Stimulated activated CD4-positive, alpha-beta T cell treated with anti-CD3 and anti-CD28 coated beads, TNF-alpha, amount 100 ng/mL, for 48 hours (primary cell): ENCODE results near the gene HAO2.
"Not testable (repeated sequence)": the region's sequence is repeated elsewhere in the genome, so short reads cannot be mapped to it uniquely, and the experiment has no call there.

Experiments used
- DNase-seq, 3 donors: peaks; one replicate each; pipeline ENCODE4 v3.0.0-alpha.2; 2020; ENCODE audit warnings: low read depth in 3 of 3

The HAO2 gene

GRCh38 chr1:119345398-119345797 is 23.2 kb upstream of the HAO2 start:
- no peak for DNase-seq

GRCh38 chr1:119347858-119348257 is 20.7 kb upstream of the HAO2 start:
- DNase-seq = peak in 1 of 3 donors; percentile 14

- DNase-seq = no peak
Measured at GRCh38 chr1:119348941-119349340, 19.6 kb upstream of the HAO2 start.

GRCh38 chr1:119350866-119351265 is 17.7 kb upstream of the HAO2 start:
- not testable (repeated sequence) for DNase-seq

- DNase-seq = no peak
Measured at GRCh38 chr1:119351997-119352396, 16.6 kb upstream of the HAO2 start.

GRCh38 chr1:119353836-119354235 is 14.7 kb upstream of the HAO2 start:
- no peak for DNase-seq

GRCh38 chr1:119358636-119359035 is 9.9 kb upstream of the HAO2 start:
- DNase-seq = no peak

- DNase-seq = no peak
Measured at GRCh38 chr1:119359730-119360129, 8.9 kb upstream of the HAO2 start.

GRCh38 chr1:119361205-119361604 is 7.4 kb upstream of the HAO2 start:
- no peak for DNase-seq

GRCh38 chr1:119361620-119362344 is 6.8 kb upstream of the HAO2 start:
- DNase-seq = no peak

- DNase-seq = no peak
Measured at GRCh38 chr1:119363162-119363561, 5.4 kb upstream of the HAO2 start.

GRCh38 chr1:119364640-119365039 is 3.9 kb upstream of the HAO2 start:
- DNase-seq = no peak

- no peak for DNase-seq
Measured at GRCh38 chr1:119366424-119366823, 2.2 kb upstream of the HAO2 start.

- DNase-seq = no peak
Measured at GRCh38 chr1:119367432-119368124, 1.0 kb upstream of the HAO2 start.

- DNase-seq = no peak
Measured at GRCh38 chr1:119370748-119371147, 2.2 kb downstream of the HAO2 start.

GRCh38 chr1:119371815-119372214 is 3.2 kb downstream of the HAO2 start:
- no peak for DNase-seq

GRCh38 chr1:119372503-119373086 is 4.0 kb downstream of the HAO2 start:
- no peak for DNase-seq

- DNase-seq = no peak
Measured at GRCh38 chr1:119373465-119373864, 4.9 kb downstream of the HAO2 start.

GRCh38 chr1:119374208-119374874 is 5.8 kb downstream of the HAO2 start:
- no peak for DNase-seq

GRCh38 chr1:119375366-119375765 is 6.8 kb downstream of the HAO2 start:
- no peak for DNase-seq

GRCh38 chr1:119376594-119376993 is 8.0 kb downstream of the HAO2 start:
- DNase-seq = no peak

GRCh38 chr1:119377594-119377993 is 9.0 kb downstream of the HAO2 start:
- DNase-seq = not testable (repeated sequence)

GRCh38 chr1:119379117-119379516 is 10.5 kb downstream of the HAO2 start:
- no peak for DNase-seq
